ENCODE results near the gene FAM114A1.

GRCh38 chr4:38860788-38861424 is 6.7 kb upstream of the FAM114A1 start:
- TF ChIP-seq CTCF (IDR thresholded peaks at IDR 0.05) (peak; percentile 41 to 86 (median 70)), POLR2A (IDR thresholded peaks at IDR 0.05) (no peak)

Measured in right lobe of liver (tissue), 4 donors.